ENCODE data around the gene MTX3.
A peak's percentile ranks its signal among the peaks of the same experiment; 100 is the strongest.

Gene MTX3

GRCh38 chr5:79990205-79990597 is 861 bp downstream of the MTX3 start:
- no peaks in the 10 kb centered on the region for H3K27me3 ChIP-seq (ENCODE audit: insufficient read depth, low read length, poor library complexity)
- H4K8ac ChIP-seq (ENCODE audit: low read depth, low read length) = no peak overlapping the region
- peak overlapping the region; percentile 66 for H3K4me3 ChIP-seq (ENCODE audit: low read length)
- WGBS (ENCODE audit: extremely low coverage, insufficient coverage, low lambda C conversion rate) = no CpG with 5 or more reads among the region's 6 CpGs
- peaks cover 5% of the 10 kb centered on the region for H3K4me1 ChIP-seq (ENCODE audit: control insufficient read depth, low read depth, low read length)
- no peak overlapping the region for H2AK5ac ChIP-seq (ENCODE audit: low read length)
- H3K79me2 ChIP-seq (ENCODE audit: control insufficient read depth, insufficient read depth, low read length) = peaks cover 2% of the 10 kb centered on the region
- H4K5ac ChIP-seq (ENCODE audit: low read length) = no peak overlapping the region
- peak overlapping the region; percentile 94 for H3K56ac ChIP-seq (ENCODE audit: low read length)
- H3K4me2 ChIP-seq (ENCODE audit: low read length) = peak overlapping the region; percentile 49
- H3K79me1 ChIP-seq (ENCODE audit: low read length) = peaks cover 6% of the 10 kb centered on the region
- H2BK15ac ChIP-seq (replicated peaks; ENCODE audit: low read depth) = no peak overlapping the region
- H3K27ac ChIP-seq (ENCODE audit: low read depth, low read length) = no peak overlapping the region
- H3K9ac ChIP-seq (ENCODE audit: low read length) = peak overlapping the region; percentile 77
- no peak overlapping the region for H3K4ac ChIP-seq (ENCODE audit: low read depth, low read length)
- H3K36me3 ChIP-seq (ENCODE audit: control insufficient read depth, insufficient read depth, low read length) = no peaks in the 10 kb centered on the region
- no peak overlapping the region for H3K23ac ChIP-seq (ENCODE audit: low read length)
- no peak overlapping the region for H2BK5ac ChIP-seq (ENCODE audit: low read length)
- peak; percentile 3 for DNase-seq
- no peak overlapping the region for H2BK120ac ChIP-seq (ENCODE audit: low read depth, low read length)
- no peak overlapping the region for H3K18ac ChIP-seq (ENCODE audit: low read length)

- Histone ChIP-seq H3K27me3 (ENCODE audit: insufficient read depth, low read length, poor library complexity) (no peaks in the 10 kb centered on the region), H3K4ac (ENCODE audit: low read depth, low read length) (no peak overlapping the region), H3K9ac (ENCODE audit: low read length) (no peak overlapping the region), H3K79me1 (ENCODE audit: low read length) (peaks cover 2% of the 10 kb centered on the region), H3K27ac (ENCODE audit: low read depth, low read length) (no peak overlapping the region), H4K5ac (ENCODE audit: low read length) (no peak overlapping the region), H3K56ac (ENCODE audit: low read length) (no peak overlapping the region), H2BK120ac (ENCODE audit: low read depth, low read length) (no peak overlapping the region), H2BK15ac (replicated peaks; ENCODE audit: low read depth) (no peak overlapping the region), H3K23ac (ENCODE audit: low read length) (no peak overlapping the region), H3K18ac (ENCODE audit: low read length) (no peak overlapping the region), H4K8ac (ENCODE audit: low read depth, low read length) (no peak overlapping the region), H2AK5ac (ENCODE audit: low read length) (no peak overlapping the region), H3K4me3 (ENCODE audit: low read length) (no peak overlapping the region), H3K4me2 (ENCODE audit: low read length) (no peak overlapping the region), H3K79me2 (ENCODE audit: control insufficient read depth, insufficient read depth, low read length) (peaks cover 2% of the 10 kb centered on the region), H2BK5ac (ENCODE audit: low read length) (no peak overlapping the region), H3K36me3 (ENCODE audit: control insufficient read depth, insufficient read depth, low read length) (peaks cover 2% of the 10 kb centered on the region), H3K4me1 (ENCODE audit: control insufficient read depth, low read depth, low read length) (no peaks in the 10 kb centered on the region)
- DNase-seq = no peak
Measured at GRCh38 chr5:79986260-79986659, 4.8 kb downstream of the MTX3 start.

GRCh38 chr5:79985288-79985687 is 5.8 kb downstream of the MTX3 start:
- peaks cover 2% of the 10 kb centered on the region for H3K79me2 ChIP-seq (ENCODE audit: control insufficient read depth, insufficient read depth, low read length)
- no peak overlapping the region for H3K18ac ChIP-seq (ENCODE audit: low read length)
- no peak overlapping the region for H2BK5ac ChIP-seq (ENCODE audit: low read length)
- no peak overlapping the region for H2BK15ac ChIP-seq (replicated peaks; ENCODE audit: low read depth)
- no peaks in the 10 kb centered on the region for H3K27me3 ChIP-seq (ENCODE audit: insufficient read depth, low read length, poor library complexity)
- H3K79me1 ChIP-seq (ENCODE audit: low read length) = peaks cover 2% of the 10 kb centered on the region
- H3K4me3 ChIP-seq (ENCODE audit: low read length) = no peak overlapping the region
- H3K56ac ChIP-seq (ENCODE audit: low read length) = no peak overlapping the region
- DNase-seq = no peak
- no peak overlapping the region for H3K4me2 ChIP-seq (ENCODE audit: low read length)
- no CpG with 5 or more reads among the region's 2 CpGs for WGBS (ENCODE audit: extremely low coverage, insufficient coverage, low lambda C conversion rate)
- H4K8ac ChIP-seq (ENCODE audit: low read depth, low read length) = no peak overlapping the region
- no peak overlapping the region for H3K4ac ChIP-seq (ENCODE audit: low read depth, low read length)
- H2BK120ac ChIP-seq (ENCODE audit: low read depth, low read length) = no peak overlapping the region
- H4K5ac ChIP-seq (ENCODE audit: low read length) = no peak overlapping the region
- H3K4me1 ChIP-seq (ENCODE audit: control insufficient read depth, low read depth, low read length) = no peaks in the 10 kb centered on the region
- H3K27ac ChIP-seq (ENCODE audit: low read depth, low read length) = no peak overlapping the region
- no peak overlapping the region for H3K23ac ChIP-seq (ENCODE audit: low read length)
- H2AK5ac ChIP-seq (ENCODE audit: low read length) = no peak overlapping the region
- H3K9ac ChIP-seq (ENCODE audit: low read length) = no peak overlapping the region
- peaks cover 2% of the 10 kb centered on the region for H3K36me3 ChIP-seq (ENCODE audit: control insufficient read depth, insufficient read depth, low read length)

GRCh38 chr5:79984363-79984762 is 6.7 kb downstream of the MTX3 start:
- Histone ChIP-seq H3K27me3 (ENCODE audit: insufficient read depth, low read length, poor library complexity) (no peaks in the 10 kb centered on the region), H3K36me3 (ENCODE audit: control insufficient read depth, insufficient read depth, low read length) (peaks cover 2% of the 10 kb centered on the region), H3K56ac (ENCODE audit: low read length) (no peak overlapping the region), H2BK15ac (replicated peaks; ENCODE audit: low read depth) (no peak overlapping the region), H3K79me2 (ENCODE audit: control insufficient read depth, insufficient read depth, low read length) (no peaks in the 10 kb centered on the region), H2BK5ac (ENCODE audit: low read length) (no peak overlapping the region), H4K5ac (ENCODE audit: low read length) (no peak overlapping the region), H3K18ac (ENCODE audit: low read length) (no peak overlapping the region), H3K4me1 (ENCODE audit: control insufficient read depth, low read depth, low read length) (no peaks in the 10 kb centered on the region), H2AK5ac (ENCODE audit: low read length) (no peak overlapping the region), H3K4me2 (ENCODE audit: low read length) (no peak overlapping the region), H3K23ac (ENCODE audit: low read length) (no peak overlapping the region), H3K79me1 (ENCODE audit: low read length) (no peaks in the 10 kb centered on the region), H3K27ac (ENCODE audit: low read depth, low read length) (no peak overlapping the region), H3K9ac (ENCODE audit: low read length) (no peak overlapping the region), H2BK120ac (ENCODE audit: low read depth, low read length) (no peak overlapping the region), H3K4me3 (ENCODE audit: low read length) (no peak overlapping the region), H4K8ac (ENCODE audit: low read depth, low read length) (no peak overlapping the region), H3K4ac (ENCODE audit: low read depth, low read length) (no peak overlapping the region)
- DNase-seq = no peak

- peaks cover 2% of the 10 kb centered on the region for H3K36me3 ChIP-seq (ENCODE audit: control insufficient read depth, insufficient read depth, low read length)
- H2BK5ac ChIP-seq (ENCODE audit: low read length) = no peak overlapping the region
- no peak overlapping the region for H4K8ac ChIP-seq (ENCODE audit: low read depth, low read length)
Measured at GRCh38 chr5:79983618-79984017, 7.4 kb downstream of the MTX3 start.

GRCh38 chr5:79982136-79982535 is 8.9 kb downstream of the MTX3 start:
- no peak overlapping the region for H3K56ac ChIP-seq (ENCODE audit: low read length)
- DNase-seq = no peak
- H2AK5ac ChIP-seq (ENCODE audit: low read length) = no peak overlapping the region
- H3K36me3 ChIP-seq (ENCODE audit: control insufficient read depth, insufficient read depth, low read length) = peaks cover 2% of the 10 kb centered on the region
- H3K79me2 ChIP-seq (ENCODE audit: control insufficient read depth, insufficient read depth, low read length) = no peaks in the 10 kb centered on the region
- no peak overlapping the region for H3K9ac ChIP-seq (ENCODE audit: low read length)
- no peak overlapping the region for H2BK5ac ChIP-seq (ENCODE audit: low read length)
- no peak overlapping the region for H3K23ac ChIP-seq (ENCODE audit: low read length)
- no peak overlapping the region for H2BK15ac ChIP-seq (replicated peaks; ENCODE audit: low read depth)
- H3K79me1 ChIP-seq (ENCODE audit: low read length) = no peaks in the 10 kb centered on the region
- H3K27ac ChIP-seq (ENCODE audit: low read depth, low read length) = no peak overlapping the region
- no peak overlapping the region for H2BK120ac ChIP-seq (ENCODE audit: low read depth, low read length)
- no peaks in the 10 kb centered on the region for H3K27me3 ChIP-seq (ENCODE audit: insufficient read depth, low read length, poor library complexity)
- no peaks in the 10 kb centered on the region for H3K4me1 ChIP-seq (ENCODE audit: control insufficient read depth, low read depth, low read length)
- no peak overlapping the region for H3K18ac ChIP-seq (ENCODE audit: low read length)
- WGBS (ENCODE audit: extremely low coverage, insufficient coverage, low lambda C conversion rate) = no CpG with 5 or more reads among the region's 1 CpG
- H4K8ac ChIP-seq (ENCODE audit: low read depth, low read length) = no peak overlapping the region
- H4K5ac ChIP-seq (ENCODE audit: low read length) = no peak overlapping the region
- H3K4me2 ChIP-seq (ENCODE audit: low read length) = no peak overlapping the region
- H3K4ac ChIP-seq (ENCODE audit: low read depth, low read length) = no peak overlapping the region
- no peak overlapping the region for H3K4me3 ChIP-seq (ENCODE audit: low read length)

More at GRCh38 chr5:79983618-79984017, 7.4 kb downstream of the MTX3 start:
- no peak overlapping the region for H3K9ac ChIP-seq (ENCODE audit: low read length)
- no peak overlapping the region for H3K56ac ChIP-seq (ENCODE audit: low read length)
- H3K4me3 ChIP-seq (ENCODE audit: low read length) = no peak overlapping the region
- H4K5ac ChIP-seq (ENCODE audit: low read length) = no peak overlapping the region
- no peaks in the 10 kb centered on the region for H3K27me3 ChIP-seq (ENCODE audit: insufficient read depth, low read length, poor library complexity)
- H3K4ac ChIP-seq (ENCODE audit: low read depth, low read length) = no peak overlapping the region
- no peaks in the 10 kb centered on the region for H3K4me1 ChIP-seq (ENCODE audit: control insufficient read depth, low read depth, low read length)
- no peak overlapping the region for H3K18ac ChIP-seq (ENCODE audit: low read length)
- H3K27ac ChIP-seq (ENCODE audit: low read depth, low read length) = no peak overlapping the region
- H3K4me2 ChIP-seq (ENCODE audit: low read length) = no peak overlapping the region
- no peak overlapping the region for H2AK5ac ChIP-seq (ENCODE audit: low read length)
- H3K79me2 ChIP-seq (ENCODE audit: control insufficient read depth, insufficient read depth, low read length) = no peaks in the 10 kb centered on the region
- H3K23ac ChIP-seq (ENCODE audit: low read length) = no peak overlapping the region
- no CpG with 5 or more reads among the region's 7 CpGs for WGBS (ENCODE audit: extremely low coverage, insufficient coverage, low lambda C conversion rate)
- no peaks in the 10 kb centered on the region for H3K79me1 ChIP-seq (ENCODE audit: low read length)
- DNase-seq = no peak
- no peak overlapping the region for H2BK15ac ChIP-seq (replicated peaks; ENCODE audit: low read depth)
- no peak overlapping the region for H2BK120ac ChIP-seq (ENCODE audit: low read depth, low read length)
